Stimulated activated CD4-positive, alpha-beta T cell treated with anti-CD3 and anti-CD28 coated beads, Interleukin-4, amount 100 ng/mL, for 1 hour (primary cell): Measurements from ENCODE around the gene KCNJ15.
"Not testable (repeated sequence)": the region's sequence is repeated elsewhere in the genome, so short reads cannot be mapped to it uniquely, and the experiment has no call there.

ENCODE experiments used
- DNase-seq: peaks from one replicate; pipeline ENCODE4 v3.0.0-alpha.2; 2020

KCNJ15 gene

DNA sequence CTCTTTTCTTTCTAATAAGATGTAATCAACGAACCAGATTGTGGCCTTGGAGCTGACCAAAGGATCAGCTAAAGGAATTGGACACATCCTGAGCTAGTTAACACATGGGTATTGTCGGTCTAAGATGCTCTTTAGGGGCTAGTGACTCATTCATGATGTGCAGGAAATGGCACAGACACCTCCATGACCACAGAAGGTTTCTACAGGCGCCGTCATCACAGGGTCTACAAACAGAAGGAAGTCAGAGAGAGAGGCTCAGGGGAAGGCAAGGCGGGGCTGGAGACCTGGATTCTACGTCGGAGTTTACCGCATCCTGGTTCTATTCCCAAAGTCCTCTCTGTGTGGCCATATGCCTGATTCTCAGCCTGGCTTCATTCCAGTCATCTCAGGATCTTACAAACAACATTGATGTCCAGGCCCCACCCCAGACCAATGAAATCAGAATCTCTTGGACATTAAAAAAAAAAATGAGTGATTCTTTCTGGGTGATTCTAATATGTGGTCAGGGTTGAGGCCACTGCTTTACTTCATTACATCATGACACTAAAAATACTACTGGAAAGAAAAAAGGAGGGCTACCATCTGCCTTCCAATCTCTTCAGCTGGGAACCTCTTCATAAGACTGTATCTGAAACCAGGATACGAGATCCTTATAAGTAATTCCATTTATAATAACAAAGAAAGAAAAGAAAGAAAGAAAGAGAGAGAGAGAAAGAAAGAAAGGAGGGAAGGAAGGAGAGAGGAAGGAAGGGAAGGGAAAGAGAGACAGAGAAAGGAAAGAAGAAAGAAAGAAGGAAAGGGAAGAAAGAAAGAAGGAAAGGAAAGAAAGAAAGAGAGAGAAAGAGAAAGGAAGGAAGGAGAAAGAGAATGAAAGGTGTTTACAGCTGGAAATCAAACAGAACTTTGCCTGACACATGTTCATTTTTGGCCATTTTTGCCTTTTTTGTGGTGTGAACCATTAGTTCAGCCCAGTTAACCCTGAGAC lies 11.6 kb upstream of the KCNJ15 start:
- DNase-seq = peak; percentile 46

DNA sequence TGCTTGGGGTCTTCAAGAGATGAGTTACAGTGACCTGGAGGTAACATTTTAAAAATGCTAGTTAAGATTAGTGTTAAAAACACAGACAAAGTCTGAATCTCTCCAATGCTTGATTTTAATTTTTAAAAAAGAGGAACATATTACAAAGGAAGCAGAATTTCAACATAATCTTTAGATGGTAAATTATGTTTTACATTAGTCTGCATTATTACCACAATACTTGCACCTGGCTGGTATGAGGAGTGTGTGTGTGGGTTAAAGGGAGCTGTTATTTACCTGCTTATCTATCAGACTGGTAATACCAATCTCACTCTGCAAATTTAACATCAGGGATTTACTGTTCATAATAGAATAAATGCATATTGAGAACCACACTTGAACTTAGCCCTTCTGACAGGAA lies 10.3 kb upstream of the KCNJ15 start:
- no peak for DNase-seq

DNA sequence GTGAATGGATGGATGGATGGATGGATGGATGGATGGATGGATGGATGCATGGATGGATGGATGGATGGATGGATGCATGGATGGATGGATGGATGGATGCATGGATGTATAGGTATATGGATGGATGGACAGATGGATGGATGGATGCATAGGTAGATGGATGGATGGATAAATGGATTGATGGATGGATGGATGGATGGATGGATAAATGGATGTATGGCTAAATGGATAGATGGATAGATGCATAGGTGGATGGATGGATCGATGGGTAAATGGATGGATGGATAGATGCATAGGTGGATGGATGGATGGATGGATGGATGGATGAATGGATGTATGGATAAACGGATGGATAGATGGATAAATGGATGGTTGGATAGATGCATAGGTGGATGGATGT lies 9.7 kb upstream of the KCNJ15 start:
- DNase-seq = not testable (repeated sequence)

DNA sequence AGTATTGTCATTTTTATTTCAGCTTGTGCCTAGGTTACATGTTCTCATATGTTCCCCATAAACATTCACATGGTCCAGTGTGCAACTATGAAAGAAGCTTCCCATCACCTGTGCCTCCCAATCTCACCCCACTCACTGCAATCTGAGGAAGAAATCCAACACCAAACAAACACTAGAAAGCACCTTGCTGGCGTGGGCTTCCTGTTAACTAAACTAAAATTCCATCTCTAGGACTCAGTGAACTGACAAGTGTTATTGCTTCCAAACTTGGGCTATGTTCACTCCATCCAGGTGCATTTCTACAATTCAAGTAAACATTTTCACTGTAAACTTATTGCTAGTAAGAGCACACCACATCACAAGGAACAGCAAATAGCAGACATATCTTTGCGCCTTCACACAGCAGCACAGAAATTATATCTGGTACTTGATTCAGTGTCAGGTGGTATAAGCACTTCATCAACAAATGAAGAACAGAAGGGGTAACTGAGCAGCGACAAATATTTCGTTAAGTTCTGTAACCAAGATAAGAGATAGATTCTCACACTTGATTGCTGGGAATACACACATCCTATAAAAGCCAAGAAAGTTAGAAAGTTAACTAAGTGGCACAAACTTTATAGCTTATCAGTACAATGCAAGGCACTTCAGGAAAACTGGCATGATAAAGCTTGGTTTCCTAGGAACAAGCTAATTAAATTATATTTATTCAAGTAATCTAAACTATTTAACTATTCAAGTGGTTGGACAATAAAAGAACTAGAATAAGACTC lies 8.9 kb upstream of the KCNJ15 start:
- DNase-seq = no peak

DNA sequence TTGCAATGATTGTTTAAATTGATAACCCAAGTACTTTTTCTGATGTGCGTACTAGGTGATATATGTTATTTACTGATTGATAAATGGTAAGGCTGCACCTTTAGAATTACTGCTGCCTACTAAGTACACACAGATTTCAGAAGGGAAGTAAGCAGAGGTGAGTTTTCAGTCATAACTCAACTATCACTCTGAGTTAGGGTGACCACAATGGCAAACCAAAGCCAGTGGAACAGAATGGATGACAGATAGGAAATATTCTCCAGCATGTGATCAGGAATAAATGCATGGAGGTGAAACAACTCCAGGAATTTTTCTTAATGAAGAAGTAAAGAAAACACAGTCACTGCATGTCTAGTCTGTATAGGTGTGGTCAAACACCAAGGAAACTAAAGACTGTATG lies 7.5 kb upstream of the KCNJ15 start:
- DNase-seq = no peak

DNA sequence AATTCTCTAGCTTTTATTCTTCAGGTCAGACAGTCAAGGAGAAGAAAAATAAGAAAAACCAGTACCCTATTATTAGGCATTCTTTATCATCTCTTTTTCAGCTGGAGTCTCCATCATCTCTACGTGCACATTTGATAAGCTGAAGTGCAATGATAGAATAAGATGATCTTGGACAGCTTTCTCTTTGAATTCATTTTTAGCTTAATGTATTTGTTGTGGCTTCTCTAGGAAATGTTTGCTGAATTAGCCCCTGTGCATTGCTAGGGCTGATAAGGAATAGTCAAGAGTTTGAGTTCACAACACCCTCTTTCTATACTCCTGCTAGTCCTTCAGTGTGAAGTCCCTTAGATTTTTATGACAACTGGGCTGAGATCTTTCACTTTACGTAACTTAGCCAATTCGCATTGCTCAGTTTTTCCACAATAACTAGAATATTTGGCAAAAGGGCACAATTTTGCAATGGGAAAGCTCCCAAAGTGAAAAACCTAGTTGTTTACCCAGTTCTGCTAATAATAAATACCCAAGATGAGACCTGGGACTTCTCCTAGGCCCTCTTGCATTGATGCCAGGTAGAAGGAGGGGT lies 7.0 kb upstream of the KCNJ15 start:
- DNase-seq = no peak

DNA sequence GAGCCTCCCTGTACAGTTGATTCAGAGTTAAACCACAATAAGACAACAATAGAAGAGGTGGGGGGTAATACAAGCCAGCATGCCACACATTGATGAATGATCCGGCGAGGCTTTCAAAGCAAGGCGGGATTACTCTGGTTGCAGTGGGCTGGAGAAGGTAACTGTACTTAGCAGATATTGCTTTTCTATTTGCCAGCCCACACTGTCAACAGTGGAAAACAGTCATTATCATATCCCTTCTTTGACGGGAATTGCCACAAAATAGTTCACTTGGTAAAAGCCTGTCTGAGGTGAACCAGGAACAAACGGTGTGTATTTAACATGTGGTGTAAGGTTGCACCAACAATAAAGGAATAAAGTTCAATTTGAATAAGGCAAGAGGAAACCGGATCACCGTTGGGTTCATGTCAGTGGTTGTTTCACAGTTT lies 5.8 kb upstream of the KCNJ15 start:
- DNase-seq = no peak

DNA sequence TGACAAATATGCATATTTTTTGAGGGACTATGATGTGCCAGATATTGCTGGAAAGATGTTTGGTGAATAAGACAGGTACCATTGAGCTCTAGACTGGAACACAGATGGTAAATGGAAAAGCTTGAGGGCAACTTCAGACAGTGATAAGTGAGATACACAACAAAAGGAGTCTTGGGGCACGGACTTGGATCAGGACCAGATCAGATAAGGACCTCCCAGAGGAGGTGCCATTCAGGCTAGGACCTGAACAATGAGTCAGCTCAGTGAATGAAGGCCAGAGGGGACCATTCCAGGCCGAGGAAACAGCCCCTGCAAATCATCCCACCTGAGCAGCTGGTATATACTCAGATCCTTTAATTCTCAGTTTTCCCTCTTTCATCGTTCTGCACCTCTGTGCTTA lies 1.8 kb upstream of the KCNJ15 start:
- DNase-seq = no peak

DNA sequence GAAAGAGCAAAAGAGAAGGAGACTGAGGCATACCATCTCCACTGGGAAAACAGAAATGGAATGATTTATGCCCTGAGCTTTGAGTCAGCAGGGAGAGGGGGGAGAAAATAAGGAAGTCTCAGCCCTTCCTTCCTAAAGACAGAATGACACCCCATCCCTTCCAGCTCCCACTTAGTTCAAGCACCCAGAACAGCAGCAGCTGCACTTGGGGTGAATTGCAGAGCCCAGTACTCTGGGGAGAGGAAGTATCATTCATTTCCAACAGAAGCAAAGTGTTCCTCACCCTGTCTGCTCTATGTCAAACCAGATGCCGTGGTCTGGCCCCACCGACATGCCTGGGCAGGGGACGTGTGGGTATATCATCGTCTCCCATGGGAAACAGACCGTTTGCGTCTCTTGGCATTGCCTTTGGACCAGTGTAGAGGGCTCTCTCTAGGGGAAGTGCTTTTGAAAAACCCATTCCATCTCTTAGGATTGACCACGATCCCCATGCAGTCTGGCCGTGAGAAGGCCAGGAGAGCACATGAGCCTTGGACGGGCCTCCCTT lies 1.1 kb upstream of the KCNJ15 start:
- no peak for DNase-seq

DNA sequence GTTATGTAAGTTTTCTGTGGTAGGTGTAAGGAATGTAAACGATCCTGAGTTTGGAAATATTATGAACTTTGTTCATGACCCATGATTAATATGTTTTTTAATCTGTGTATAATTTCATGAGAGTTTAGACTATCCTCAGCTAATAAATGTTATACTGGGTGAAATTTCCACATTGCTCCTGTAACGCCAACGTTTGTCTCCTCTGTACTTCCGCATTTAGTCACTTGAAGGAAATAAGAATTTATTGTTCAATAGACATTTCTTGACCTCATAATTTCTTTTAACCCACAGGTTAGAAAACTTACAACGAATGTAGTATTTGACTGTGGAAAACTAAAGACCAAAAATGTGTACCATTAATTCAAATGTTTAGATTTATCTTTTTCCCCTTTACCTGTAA lies 876 bp downstream of the KCNJ15 start:
- no peak for DNase-seq

DNA sequence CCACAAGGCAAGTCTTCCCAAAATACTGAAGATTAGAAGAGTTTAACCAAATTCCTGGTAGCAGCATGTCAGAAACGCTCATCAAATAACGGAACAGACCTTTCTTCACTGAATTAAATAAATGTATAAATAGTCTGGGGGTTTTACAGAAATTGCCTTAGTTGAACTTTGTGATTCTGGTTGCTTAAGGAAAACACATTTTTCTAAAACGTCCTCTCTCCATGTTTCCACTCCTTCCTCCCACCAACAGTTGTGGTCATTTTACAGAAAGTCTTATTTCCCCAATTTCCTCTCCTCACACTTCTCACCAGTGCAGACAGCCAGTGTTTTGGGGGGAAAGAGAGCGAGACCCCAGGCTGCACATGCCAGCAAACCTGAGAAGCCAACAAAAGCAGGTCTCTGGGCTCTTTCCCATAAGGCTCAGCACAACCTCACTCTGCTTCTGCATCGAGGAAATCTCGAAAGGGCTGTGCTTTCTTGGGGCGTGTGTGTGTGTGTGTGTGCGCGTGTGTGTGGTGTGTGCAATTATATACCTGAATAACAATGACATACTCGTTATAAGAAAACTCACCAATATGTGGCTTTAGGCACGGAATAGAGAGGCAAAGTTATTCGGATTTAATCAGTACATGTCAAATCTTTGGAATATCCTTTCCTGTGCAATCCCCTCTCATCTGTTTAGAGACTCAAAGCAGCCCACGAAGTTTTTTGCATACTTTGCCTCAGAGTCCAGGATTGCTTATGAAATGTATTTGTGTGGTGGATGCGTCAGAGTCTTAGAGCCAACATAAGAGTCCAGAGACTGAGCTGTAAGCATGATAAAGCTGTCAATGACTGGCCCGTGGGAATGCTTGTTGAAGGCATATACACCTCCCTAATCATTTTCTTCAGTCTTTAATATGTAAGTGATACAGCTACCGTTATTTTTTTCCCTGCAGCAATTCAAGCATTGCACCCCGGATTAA lies 2.0 kb downstream of the KCNJ15 start:
- DNase-seq = no peak

DNA sequence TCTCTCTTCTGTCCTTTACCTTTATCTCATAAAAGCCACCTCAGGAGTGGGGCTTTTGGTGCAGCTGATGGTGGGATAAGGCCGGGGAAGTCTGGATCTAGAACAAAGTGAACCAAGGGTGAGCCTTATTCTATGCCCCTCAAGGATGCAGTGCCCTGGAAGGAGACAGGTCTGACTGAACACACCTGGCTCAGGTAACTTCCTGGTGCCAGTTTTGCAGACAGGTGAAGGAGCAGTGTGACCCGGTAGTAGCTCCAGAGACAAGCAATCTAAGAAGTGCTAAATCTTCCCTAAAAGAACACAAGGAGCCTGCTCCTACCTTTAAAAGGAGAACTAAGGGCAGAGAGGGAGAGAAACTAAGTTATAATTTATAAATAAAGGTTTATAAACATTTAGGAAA lies 2.9 kb downstream of the KCNJ15 start:
- DNase-seq = no peak

DNA sequence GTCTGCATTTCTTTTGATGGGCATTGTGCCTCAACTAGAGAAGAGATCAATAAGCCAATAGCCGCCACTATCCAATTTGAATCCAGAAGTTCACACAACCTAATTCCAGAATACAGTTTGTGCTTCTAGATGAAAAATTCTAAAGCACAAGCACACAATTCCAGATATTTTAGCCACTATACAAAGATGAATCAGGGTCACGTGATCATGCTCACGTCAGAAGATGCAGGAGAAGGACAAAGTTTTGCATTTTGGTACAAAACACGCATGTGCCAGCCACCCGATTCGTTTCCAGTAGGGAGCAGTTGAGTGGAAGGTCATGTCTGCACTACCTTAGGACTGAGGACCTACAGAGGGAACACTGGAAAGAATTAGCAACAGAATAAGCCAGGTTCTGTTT lies 3.6 kb downstream of the KCNJ15 start:
- DNase-seq = no peak

DNA sequence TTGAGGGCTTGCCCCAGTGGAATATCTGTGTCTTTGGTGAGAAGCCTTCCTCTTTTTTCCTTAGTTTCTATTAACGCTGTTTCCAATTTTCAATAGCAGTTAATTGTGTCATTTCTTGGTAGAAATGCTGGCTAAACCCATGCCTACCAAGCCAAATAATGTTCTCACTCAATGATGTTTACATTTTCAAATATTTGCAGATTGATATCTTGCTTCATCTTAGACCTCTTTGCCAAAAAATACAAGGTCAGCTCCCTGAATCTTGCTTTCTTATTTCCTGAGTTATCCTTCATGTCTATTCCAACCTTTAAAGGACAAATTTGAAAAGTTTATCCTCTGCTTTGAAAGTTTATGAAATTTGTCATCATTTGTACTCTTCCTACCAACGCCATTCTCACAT lies 5.1 kb downstream of the KCNJ15 start:
- no peak for DNase-seq

DNA sequence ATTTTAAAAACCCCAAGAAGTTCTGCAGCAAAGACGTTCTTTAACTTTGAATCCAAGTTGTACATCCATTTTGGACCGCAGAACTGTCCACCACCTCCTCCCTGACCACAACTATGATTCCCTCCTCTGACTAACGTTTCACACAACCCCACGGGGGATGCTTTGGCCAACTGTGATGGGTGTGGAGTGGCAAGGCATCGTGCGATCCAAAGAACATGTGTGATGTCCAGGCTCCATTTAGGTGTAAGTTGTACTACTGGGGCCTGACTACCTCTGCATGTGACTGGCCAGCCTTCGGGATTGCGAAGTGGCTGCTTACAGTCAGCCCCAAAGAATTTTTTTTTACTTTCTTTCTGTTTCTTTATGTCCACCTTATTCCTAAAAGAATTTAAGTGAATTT lies 6.7 kb downstream of the KCNJ15 start:
- no peak for DNase-seq

DNA sequence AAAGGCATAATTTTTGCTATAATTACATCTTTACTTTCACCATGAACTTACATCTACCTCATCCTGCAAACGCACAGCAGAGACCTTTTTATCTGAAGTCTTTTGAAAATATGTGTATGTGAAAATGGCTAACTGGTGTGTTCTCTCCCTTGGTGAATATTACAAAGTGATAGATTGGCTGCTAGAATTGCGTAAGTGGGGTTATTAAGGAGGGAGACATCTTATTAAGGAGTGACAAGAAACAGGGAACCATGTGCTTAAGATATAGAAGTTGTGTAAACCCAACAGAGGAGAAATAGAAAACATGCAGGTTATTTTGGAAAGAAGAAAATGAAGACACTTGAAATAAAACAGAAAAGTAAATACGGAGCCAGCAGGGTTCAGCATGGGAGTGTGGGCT lies 7.8 kb downstream of the KCNJ15 start:
- no peak for DNase-seq

DNA sequence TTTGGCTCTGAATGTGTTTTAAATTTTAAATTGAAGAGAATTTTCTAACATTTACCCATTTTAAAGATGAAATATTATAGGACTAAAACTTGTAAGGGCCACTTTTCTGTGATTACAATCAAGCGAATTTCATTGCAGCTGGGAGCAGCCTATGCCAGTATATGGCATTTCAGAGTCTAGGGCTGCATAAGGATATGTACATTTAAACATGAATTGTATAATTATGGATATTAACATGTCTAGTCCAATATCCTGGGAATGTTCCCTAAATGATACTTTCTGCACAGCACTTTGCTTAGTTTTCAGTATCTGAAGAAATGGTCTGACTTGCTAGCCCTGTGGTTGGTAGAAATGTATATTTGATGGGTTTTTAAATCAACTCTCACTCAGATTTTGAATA lies 8.4 kb downstream of the KCNJ15 start:
- DNase-seq = no peak

DNA sequence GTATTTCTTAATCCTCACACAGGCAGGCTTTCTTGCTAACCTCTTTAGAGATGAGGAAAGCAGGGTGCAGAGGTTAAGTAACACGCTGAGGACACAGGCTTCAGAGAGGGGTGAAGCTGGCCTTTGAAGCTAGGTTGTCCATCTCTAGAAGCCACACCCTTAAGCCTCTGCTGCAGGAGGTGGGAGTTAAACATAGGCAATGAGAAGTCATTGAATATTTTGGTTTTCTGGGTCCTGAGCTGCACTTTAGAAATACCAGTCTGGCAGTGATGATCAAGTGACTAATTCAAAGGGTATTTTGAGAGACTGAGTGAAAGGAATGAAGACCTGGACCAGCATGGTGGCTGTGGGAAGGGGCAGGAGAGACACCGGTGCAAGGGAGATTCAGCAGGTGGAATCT lies 9.9 kb downstream of the KCNJ15 start:
- DNase-seq = no peak

DNA sequence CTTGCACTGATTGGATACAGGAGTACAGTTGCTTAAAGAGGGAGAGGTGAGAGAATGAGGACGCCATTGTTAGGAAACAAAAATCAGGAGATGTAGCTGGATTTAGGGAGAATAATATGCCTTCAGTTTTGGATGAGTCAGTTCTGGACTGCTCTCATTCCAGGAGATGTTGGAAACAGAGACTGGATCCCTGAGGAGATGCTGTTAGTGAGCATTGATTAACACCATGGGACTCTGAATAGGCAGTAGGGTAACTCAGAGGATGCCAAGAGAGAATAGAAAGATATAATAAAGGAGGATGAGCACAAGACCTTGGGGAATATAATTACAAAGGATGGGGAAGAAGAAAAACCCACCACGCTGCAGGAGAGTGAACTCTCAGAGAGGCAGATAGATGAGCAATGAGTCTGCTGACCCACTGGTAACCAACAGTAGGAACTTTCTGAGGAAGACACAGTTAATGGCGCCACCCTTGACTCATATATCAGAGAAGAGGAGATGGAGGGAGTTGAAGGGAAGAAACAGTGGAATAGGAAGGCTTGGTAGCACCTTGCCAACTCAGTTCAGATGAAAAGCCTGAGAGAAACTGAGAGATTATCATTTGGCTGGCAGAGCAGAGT lies 10.5 kb downstream of the KCNJ15 start:
- no peak for DNase-seq

DNA sequence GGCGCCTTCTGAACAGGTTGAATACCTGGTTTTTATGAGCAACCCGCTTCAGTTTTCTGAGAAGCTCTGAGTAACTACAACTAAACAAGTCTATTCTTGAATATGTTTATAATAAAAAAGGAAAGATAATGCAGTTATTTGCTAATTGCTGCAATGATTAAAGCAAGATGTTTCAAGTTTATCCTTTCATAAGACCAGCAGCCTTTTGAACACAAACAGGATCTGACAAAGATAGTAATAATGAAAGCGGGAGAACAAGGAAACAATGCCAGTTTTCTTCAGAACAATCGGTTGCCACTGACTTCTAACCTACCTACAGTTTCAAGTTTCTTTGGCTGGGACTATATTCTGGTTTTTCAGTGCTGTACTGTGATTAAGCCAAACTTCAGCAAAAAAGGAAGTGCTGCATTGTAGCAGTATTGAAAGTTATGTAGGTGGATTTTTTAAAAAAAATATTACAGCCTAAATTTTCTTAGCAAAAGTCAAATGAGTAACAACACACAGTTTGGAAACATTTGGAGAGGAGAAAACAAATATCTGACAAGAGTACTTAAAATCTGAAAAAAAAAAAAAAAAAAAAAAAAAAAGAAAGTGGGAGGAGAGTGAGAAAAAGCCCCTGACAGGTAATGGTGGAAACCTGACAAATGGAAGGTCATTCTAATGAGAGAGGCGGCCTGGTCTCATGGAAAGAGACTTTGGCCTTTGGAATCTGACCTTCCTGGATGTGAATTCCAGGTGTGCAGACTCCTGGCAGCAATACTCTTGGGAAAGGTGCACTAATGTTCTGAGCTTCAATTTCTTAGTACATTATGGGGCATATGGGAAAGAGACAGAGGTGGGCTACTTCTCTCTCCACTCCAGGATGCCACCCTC lies 11.4 kb downstream of the KCNJ15 start:
- no peak for DNase-seq
